LNCAP (cell line): ENCODE measurements around the gene STOX2.

Experiments
- TF ChIP-seq, protein P1 (sequence below): fragments of 450-650 bp; IDR thresholded peaks from 2 replicates; pipeline ENCODE4 v1.5.1; 2017; ENCODE audit warnings: mild to moderate bottlenecking

Gene STOX2

DNA sequence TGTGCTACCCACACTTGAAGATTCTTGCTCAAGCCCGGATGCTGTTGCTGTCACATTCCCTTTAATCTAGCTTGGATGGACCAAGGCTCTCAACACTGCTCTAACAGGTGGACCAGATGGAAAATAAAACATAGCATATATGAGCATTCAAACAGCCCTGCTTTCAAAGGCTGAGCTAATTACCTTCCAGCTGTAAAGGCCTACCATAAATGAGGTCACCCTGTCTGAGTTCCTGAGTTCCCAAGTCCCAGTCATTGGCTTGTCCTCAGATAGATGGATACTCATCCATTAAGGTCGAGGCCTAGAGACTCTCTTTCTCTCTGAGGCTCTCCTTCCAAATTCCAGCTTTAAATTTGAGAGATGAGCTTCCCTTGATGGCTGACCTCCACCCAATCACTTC is 147.5 kb downstream of the STOX2 start:
- TF ChIP-seq, protein P1, sequence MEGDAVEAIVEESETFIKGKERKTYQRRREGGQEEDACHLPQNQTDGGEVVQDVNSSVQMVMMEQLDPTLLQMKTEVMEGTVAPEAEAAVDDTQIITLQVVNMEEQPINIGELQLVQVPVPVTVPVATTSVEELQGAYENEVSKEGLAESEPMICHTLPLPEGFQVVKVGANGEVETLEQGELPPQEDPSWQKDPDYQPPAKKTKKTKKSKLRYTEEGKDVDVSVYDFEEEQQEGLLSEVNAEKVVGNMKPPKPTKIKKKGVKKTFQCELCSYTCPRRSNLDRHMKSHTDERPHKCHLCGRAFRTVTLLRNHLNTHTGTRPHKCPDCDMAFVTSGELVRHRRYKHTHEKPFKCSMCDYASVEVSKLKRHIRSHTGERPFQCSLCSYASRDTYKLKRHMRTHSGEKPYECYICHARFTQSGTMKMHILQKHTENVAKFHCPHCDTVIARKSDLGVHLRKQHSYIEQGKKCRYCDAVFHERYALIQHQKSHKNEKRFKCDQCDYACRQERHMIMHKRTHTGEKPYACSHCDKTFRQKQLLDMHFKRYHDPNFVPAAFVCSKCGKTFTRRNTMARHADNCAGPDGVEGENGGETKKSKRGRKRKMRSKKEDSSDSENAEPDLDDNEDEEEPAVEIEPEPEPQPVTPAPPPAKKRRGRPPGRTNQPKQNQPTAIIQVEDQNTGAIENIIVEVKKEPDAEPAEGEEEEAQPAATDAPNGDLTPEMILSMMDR, result no peak

GRCh38 chr4:184053434-184053833 is 148.3 kb downstream of the STOX2 start:
- TF ChIP-seq, protein P1, result no peak

- TF ChIP-seq, protein P1, result no peak
These were observed 151.8 kb downstream of the STOX2 start for GRCh38 chr4:184056877-184057276.

DNA sequence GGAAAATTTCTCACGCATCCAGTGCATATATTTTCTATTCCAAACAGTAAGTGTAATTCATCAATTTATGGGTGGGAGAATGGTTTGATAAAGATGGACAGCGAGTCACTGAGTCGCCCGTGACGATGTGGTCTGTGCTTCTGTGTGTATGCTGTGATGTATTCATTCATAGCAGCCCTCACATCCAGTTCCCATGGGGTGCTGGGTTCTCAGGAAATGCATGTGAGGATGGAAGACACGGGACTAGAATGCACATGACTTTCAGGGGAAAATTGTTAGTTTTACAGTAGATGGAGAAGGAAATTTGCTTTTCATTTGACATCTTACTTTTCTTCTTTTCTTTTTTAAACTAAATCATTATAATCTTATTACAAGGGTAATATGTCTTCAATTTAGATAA is 152.9 kb downstream of the STOX2 start:
- TF ChIP-seq, protein P1, result no peak

DNA sequence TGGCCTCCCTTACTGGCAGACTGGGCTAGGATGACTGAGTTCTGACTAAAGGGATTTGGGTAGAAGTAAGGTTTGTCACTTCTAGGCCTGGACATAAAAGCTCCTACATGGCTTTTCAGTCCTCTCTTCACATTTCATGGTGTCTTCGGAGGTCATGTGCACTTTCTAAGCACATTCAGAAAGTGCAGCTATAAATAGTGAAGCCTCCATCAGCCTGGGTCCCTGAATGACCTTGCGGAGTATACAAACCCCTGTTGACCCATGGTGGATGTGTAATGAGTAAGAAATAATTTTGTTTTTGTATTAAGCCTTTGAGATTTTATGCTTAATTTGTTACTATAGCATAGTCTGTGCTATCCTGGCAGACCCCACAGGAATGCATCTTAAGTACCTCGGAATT is 154.0 kb downstream of the STOX2 start:
- TF ChIP-seq, protein P1, result no peak

DNA sequence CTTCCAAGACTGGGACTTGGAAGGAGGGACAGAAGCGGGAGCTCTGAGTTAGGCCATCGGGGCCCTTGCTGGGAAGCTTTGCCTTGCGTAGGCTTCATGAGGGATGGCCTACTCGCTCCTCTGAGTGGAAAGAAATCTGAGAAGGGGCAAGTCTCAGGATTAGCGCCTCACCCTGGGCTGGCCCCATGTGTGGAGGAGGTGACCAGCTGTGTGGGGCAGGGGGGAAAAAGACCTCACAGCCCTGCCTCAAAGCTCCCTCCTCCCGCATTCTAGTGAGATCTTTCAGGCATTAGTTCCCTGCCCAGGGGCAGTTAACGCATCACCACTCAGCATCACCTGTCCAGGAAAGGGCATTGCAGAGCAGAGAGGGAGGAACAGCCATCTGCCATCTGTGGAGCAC is 156.5 kb downstream of the STOX2 start:
- TF ChIP-seq, protein P1, result no peak

DNA sequence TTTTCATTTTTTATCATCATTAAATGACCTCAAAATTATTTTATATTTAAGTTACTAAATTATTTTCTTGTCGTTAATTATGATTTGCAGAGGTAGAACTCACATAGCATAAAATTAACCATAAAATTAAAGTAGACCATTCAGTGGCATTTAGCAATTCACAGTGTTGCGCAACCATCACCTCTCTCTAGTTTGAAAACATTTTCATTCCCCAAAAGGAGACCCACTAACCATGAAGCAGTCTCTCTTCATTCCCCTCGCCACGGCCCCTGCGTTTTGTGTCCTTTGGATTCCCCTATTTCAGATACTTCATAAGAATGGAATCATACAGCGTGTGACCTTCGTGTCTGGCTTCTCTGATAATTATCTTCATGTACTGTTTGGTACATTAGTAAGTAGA is 157.7 kb downstream of the STOX2 start:
- TF ChIP-seq, protein P1, result no peak

DNA sequence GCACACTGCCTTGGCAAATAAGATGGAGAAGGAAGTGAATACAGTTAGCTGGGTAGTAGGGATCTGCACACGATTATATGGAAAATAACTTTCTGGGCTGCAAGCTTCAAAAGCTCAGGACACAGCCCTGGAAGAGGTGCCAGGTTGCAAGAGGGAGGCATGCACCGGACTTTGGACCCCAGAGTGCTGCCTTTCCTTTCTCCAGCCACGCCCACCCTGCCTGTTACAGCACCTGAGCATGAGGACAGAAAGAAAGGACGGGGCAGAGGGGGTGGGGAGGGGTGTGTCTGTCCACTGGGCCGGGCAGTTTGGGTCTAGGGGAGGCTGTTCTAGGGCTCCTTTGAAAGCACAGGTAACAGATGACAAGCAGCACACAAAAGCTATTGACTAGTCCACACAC is 159.8 kb downstream of the STOX2 start:
- TF ChIP-seq, protein P1, result no peak
